DND-41 (cell line): Measurements from ENCODE around the gene PPIC.

Experiments
- CTCF ChIP-seq: IDR thresholded peaks from 2 replicates; pipeline ENCODE4 v1.5.1; 2012; ENCODE audit warnings: borderline replicate concordance, low read length, moderate library complexity, mild to moderate bottlenecking; ENCODE audit not compliant: poor library complexity, severe bottlenecking; ENCODE audit errors: extremely low read depth
- EZH2 ChIP-seq: IDR thresholded peaks from 3 replicates; pipeline ENCODE4 v1.6.1; 2012; ENCODE audit warnings: borderline replicate concordance, low read depth, mild to moderate bottlenecking, moderate library complexity, low read length, inconsistent platforms; ENCODE audit not compliant: severe bottlenecking

GRCh38 chr5:122978644-122979297, 57.8 kb downstream of the PPIC start:
- TF ChIP-seq CTCF (no peak), EZH2 (no peak)
